Measurements from ENCODE around the gene AUTS2.

The AUTS2 gene

GRCh38 chr7:70597066-70597465 lies 998.8 kb downstream of the AUTS2 start:
- no peak for DNase-seq (ENCODE audit: low read depth in 2 of 2)

DNA sequence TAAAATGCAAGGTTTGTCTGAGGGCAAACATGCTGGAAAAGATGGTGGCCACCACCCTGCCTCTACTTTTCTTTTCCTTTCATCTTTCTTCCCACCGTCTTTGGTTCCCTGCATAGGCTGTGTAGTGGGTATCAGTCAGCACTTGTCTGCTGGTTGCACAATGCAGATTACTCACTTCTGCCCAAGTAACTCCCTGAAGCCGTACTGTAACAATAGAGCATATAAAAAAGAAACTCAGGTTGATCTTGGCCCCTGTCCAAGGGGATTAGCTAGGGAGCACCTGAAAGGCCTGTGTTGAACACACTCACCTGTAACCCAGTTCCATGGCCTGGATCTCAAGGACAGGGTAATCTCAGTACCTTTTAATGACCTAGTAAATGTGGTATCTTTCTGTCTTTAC lies 1000.7 kb downstream of the AUTS2 start:
- DNase-seq (ENCODE audit: low read depth in 2 of 2): no peak

GRCh38 chr7:70599446-70600190 lies 1001.3 kb downstream of the AUTS2 start:
- no peak for DNase-seq (ENCODE audit: low read depth in 2 of 2)

DNA sequence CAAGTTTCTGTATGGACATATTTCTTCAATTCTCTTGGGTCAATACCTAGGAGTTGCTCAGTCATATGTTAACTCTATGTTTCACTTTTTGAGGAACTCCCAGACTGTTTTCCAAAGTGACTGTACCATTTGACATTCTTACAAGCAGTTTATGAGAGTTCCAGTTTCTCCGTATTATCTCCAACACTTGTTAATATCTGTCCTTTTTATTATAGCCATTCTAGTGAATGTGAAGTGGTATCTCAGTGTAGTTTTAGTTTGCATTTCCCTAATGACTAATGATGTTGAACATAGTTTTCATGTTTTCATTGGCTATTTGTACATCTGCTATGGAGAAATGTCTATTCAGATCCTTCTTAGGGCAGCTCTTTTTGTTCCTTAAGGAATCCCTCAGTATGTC lies 1002.7 kb downstream of the AUTS2 start:
- DNase-seq (ENCODE audit: low read depth in 2 of 2): no peak

GRCh38 chr7:70602117-70602516 lies 1003.8 kb downstream of the AUTS2 start:
- DNase-seq (ENCODE audit: low read depth in 2 of 2): no peak

GRCh38 chr7:70607281-70607680 lies 1009.0 kb downstream of the AUTS2 start:
- no peak for DNase-seq (ENCODE audit: low read depth in 2 of 2)

DNA sequence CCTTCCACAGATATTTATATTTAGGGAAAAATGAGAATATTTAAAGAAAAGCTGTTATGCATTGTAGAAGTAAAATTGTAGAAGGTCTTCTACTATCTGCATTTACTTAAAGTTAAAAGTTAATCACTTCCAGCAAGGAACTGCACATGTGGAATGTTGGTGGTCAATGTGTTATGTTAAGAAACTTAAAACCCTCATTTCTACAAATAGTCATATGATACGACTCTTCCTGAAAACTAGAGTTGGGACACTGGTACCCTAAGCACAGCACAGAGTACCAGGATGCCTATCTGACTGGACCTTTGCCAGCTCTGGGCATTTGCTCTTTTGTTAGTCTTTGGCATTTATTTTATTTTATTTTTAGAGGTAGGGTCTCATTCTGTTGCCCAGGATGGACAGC lies 1009.5 kb downstream of the AUTS2 start:
- no peak for DNase-seq (ENCODE audit: low read depth in 2 of 2)

DNA sequence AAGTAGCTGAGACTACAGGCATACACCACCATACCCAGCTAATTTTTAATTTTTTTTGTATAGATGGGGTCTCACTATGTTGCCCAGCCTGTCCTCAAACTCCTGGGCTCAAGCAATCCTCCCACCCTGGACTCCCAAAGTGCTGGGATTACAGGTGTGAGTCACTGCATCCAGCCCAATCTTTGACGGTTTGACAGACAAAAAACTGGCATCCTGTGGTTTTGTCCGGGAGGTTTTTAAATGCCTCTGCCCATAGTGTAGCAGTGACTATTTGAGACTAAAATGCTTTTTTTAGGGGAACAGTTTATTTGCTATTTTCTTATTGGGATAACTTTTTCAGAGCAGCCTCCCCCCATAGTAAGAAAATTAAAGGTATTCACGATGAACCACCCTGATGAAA lies 1010.0 kb downstream of the AUTS2 start:
- DNase-seq (ENCODE audit: low read depth in 2 of 2): no peak

- no peak for DNase-seq (ENCODE audit: low read depth in 2 of 2)
Observed at GRCh38 chr7:70612811-70613210, 1014.5 kb downstream of the AUTS2 start.

- DNase-seq (ENCODE audit: low read depth in 2 of 2): no peak
Observed at GRCh38 chr7:70614237-70615045, 1016.2 kb downstream of the AUTS2 start.

DNA sequence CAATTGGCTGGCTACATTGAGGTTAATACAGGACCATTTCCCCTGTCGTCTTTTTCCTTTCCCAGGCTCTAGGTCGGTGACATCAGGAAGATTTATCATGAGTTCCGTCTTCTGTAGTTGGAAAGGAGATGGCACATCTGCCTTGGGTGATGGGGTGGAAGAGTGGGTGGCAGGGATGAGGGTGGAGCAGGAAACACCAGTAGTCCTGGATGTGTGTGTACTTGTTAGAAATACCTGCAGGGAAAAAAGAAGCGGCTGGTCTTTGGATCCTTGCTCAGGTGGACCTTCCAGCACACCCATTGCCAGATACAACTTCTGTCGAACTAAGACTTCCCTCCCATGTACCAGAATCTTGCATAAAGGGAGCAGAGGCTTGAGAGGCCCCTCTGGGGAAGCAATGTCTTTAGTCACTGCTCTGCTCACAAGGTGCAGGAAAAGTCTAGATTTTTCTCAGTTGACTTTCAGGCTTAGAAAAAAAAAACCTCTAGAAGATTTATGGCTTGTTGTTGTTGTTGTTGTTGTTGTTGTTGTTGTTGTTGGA lies 1016.9 kb downstream of the AUTS2 start:
- no peak for DNase-seq (ENCODE audit: low read depth in 2 of 2)

GRCh38 chr7:70616211-70616610 lies 1017.9 kb downstream of the AUTS2 start:
- DNase-seq (ENCODE audit: low read depth in 2 of 2): no peak

DNA sequence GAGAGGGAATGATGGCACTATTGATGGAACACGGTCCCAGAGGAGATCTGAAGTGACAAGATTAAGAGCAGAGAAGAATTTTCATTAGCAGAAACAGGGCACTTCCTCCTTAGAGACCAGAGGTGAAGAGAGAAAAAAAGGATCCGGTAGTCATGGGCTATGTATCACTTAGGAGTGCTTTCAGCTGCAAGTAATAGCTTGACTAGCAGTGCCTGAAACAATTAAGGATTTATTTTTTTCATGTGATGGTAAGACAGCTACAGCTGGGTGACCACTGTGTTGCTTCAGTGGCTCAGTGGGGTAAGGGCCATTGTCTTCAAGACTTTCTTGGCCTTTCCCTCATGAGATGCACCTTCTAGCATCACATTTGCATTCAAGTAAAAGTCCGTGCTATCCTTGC lies 1018.5 kb downstream of the AUTS2 start:
- DNase-seq (ENCODE audit: low read depth in 2 of 2): no peak

DNA sequence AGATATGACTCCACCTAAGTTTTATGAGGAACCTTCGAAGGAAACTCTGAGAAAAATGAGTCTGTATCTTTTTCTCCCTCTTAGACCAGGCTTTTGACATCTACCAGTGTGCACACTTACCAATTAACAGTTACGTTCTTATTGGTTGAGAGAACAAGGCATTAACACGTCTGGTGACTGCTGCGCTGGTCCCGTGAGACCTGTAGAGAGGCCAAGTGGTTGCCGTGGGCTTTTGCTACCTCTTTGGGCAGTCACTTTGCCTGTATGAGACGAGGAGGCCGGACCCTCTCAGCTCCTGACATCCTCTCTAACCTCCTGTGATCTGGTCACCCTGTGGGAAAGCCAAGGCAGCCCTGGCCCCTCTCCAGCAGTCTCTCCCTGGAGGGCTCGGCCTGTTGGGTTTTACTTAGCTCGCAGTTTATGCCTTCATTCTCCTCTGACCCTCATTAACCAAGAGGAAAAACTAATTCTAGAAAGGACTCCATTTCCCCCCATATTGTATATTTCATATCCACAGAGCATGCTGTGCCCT lies 1019.8 kb downstream of the AUTS2 start:
- no peak for DNase-seq (ENCODE audit: low read depth in 2 of 2)

DNA sequence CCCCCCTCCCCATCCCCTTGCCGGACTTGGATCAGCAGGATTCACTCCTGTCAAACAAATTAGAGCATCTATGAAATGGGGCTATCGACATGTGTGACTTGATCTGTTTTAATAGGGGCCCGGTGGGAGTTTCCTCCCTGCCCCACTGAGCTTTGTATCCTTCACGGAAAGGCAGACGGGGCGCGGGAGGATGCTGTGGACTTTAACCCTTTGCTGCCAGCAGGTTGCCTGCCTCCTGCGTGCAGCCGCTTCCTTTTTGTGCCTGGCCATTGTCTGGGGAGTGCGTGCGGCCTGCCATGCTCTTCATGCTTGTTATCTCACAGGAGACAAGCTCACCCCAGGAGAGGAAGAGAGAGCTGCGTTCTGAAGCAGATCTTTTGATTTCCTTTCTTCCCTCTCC lies 1020.9 kb downstream of the AUTS2 start:
- DNase-seq (ENCODE audit: low read depth in 2 of 2): no peak

DNA sequence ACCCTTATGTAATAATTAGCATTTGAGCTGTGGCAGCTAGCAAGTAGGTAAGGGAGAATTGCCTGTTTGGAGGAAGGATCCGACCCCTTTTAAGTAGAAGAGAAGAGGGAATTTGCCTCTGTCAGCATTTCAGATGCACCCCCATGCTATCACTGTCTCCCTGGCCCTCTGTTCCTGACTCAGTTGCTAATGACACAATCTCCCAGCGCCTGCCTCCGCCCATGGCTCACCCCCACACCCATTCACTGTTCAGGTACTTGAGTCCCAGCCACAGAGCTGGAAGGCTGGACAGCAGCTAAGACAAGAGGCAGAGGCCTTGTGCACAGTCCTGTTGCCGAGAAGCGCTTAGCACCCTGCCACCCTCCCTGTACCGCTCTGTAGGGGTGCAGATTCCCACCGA lies 1021.4 kb downstream of the AUTS2 start:
- DNase-seq (ENCODE audit: low read depth in 2 of 2): no peak

- no peak for DNase-seq (ENCODE audit: low read depth in 2 of 2)
Observed at GRCh38 chr7:70620333-70621055, 1022.2 kb downstream of the AUTS2 start.

DNA sequence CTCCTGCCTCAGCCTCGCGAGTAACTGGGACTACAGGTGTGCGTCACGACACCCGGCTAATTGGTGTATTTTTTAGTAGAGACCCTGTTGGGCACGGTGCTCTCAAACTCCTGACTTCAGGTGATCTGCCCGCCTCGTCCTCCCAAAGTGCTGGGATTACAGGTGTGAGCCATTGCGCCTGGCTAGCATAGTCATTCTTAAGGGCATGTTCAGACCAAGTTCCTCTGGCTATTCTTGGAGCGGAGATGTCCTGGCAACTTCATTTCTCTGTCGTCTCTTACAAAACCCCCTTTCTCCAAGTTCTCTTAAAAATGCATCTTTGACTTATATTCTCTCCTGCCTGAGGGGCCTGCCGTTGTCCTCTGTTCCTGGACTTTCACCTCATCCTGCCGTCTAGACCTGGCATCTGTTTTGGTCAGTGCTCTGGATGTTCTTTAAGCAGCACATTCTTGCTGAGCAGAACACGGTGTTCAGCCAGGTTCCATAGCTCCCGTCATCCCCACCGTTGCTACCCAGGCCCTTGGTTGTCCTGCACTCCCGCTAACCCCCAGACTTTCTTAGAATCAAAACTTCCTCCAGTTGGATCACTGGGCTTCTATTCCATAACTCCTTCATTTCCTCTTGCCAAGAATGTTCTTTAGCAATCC lies 1023.8 kb downstream of the AUTS2 start:
- no peak for DNase-seq (ENCODE audit: low read depth in 2 of 2)

GRCh38 chr7:70622936-70623335 lies 1024.7 kb downstream of the AUTS2 start:
- no peak for DNase-seq (ENCODE audit: low read depth in 2 of 2)

DNA sequence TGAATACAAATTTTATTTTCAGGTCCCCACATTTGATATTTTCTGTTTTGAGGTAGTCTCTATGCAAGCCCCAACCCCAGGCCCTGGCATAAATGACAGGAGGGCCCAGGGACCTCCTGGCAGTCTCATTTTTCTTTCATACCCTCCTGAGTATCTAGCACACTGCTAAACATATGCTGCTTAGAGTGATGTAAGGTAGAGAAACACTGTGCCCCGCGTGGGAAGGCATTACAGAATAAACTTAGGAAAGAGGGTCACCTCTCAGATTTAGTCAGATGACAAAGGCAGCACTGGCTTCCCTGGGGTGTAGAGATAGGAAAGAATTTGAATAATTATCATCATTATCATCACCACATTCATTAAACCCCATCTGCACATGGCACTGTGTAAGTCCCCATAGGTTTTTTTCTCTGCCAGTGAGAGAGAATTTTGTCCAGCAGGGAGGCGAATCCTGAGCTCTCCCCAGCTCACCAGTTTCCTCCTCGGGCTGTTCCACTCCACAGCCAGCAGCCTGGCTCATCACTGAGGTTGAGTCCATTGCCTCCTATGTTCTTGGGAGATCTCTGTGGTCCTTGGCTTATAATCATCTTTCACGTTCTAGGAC lies 1026.3 kb downstream of the AUTS2 start:
- no peak for DNase-seq (ENCODE audit: low read depth in 2 of 2)

DNA sequence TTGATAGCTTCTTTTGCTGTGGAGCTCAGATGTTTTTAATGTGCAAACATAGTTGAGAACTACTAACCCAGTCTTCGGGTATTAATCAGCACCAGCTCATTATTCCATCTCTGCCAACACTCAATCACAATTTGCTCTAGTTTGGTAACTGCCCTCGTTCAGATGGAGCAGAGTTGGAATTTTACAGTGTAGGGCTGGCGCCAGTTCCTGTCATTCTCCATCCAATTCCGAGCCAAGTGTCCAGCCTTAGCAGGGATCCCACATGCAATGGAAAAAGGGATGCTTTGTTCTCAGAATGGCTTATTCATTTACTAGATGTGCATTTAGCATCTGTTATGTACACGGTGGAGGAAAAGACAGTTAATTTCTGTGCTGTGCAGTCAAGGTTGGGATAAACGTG lies 1029.2 kb downstream of the AUTS2 start:
- no peak for DNase-seq (ENCODE audit: low read depth in 2 of 2)
